NCI-H2196 (cell line): ENCODE measurements around the gene TMEM115.

Experiments
- DNase-seq: peaks from one replicate; lab custom pipeline; 2025; ENCODE audit not compliant: unreplicated experiment; lab: John Stamatoyannopoulos, UW

The TMEM115 gene

DNA sequence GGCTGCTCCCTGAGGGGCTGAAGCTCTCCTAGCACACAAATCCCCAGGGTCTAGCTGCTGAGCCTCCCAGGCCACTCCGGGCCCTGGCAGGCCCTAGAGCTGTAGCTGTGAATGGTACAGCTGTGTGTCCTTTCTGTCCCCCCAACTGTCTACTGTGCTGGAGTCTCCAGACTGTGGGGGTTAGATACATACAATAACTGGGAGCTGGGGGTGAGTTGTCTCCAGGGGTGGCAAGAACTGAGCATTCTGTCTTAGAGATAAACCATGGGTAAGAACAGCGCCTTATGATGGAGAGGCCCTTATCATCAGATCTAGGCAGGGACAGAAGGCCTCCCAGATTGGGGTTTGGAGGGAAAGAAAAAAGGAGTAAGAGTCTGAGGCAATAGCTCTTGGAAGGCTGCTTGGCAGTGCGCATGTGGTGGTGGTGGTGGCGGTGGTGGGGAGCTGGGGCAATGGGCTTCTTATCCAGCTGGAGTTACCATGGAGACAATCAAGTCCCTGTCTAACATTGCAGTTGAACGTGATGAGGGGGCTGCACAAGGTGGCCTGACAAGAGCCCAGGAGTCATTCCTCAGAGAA lies 5.0 kb downstream of the TMEM115 start:
- DNase-seq = no peak

DNA sequence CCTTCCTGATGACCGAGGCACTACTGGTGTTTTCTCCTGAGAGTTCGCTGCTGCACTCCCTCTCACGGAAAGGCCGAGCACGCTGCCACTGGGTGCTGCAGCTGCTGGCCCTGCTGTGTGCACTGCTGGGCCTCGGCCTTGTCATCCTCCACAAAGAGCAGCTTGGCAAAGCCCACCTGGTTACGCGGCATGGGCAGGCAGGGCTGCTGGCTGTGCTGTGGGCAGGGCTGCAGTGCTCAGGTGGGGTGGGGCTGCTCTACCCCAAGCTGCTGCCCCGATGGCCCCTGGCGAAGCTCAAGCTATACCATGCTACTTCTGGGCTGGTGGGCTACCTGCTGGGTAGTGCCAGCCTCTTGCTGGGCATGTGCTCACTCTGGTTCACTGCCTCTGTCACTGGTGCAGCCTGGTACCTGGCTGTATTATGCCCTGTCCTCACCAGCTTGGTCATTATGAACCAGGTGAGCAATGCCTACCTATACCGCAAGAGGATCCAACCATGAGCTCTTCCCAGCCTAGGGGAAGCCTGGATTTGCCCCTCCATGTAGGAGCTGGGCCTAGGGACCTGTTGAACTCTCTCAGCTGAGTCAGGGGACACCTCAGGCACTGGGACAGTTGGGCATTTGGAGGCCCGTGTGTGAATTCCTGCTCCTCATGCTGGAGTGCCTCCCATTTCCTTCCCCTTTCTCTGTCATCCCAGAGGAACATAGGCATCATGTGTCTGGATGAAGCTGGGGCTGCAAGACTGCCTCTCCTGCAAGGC lies 5.9 kb downstream of the TMEM115 start:
- no peak for DNase-seq

GRCh38 chr3:50352781-50353180 lies 6.5 kb downstream of the TMEM115 start:
- DNase-seq = no peak

DNA sequence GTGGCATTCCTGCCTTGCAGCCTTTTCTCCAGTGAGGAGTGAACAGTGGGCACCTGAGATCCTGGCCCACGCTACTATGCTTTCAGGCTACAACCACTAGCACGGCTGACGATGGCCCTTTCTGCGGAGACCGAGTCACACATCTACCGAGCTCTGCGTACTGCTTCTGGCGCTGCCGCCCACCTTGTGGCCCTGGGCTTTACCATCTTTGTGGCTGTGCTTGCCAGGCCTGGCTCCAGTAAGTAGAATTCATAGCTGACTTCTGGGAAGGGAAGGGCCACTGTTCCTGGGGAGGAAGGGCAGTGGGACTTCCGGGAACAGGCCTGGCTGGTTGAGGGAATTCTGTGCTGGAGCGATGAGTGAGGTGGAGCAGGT lies 8.0 kb downstream of the TMEM115 start:
- DNase-seq = no peak

GRCh38 chr3:50350527-50351322 lies 8.6 kb downstream of the TMEM115 start, which contains the start of the genes CYB561D2 and NPRL2:
TSS of gene CYB561D2 (plus strand) at chr3:50350862. CDS start at chr3:50351434, 572 bp downstream.
TSS of gene NPRL2 (minus strand) at chr3:50350775. CDS start at chr3:50350652, 123 bp downstream.
- DNase-seq = peak; percentile 81

DNA sequence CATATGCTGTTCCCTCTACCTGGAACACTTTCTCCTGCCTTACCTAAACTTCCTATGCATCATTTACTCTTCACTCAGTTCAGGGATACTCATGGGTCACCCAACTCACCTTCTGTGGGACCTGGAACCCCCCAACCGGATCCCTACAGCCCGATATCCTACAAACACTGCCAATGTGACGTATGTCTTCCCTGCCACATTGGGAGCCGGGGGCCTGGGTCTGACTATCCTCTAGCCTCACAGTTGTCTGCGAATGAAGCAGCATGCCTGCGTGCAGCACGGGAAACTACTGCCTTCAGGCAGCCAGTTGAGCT lies 9.2 kb downstream of the TMEM115 start:
- no peak for DNase-seq

- peak; percentile 53 for DNase-seq
Observed at GRCh38 chr3:50347187-50347813, 12.0 kb downstream of the TMEM115 start.

DNA sequence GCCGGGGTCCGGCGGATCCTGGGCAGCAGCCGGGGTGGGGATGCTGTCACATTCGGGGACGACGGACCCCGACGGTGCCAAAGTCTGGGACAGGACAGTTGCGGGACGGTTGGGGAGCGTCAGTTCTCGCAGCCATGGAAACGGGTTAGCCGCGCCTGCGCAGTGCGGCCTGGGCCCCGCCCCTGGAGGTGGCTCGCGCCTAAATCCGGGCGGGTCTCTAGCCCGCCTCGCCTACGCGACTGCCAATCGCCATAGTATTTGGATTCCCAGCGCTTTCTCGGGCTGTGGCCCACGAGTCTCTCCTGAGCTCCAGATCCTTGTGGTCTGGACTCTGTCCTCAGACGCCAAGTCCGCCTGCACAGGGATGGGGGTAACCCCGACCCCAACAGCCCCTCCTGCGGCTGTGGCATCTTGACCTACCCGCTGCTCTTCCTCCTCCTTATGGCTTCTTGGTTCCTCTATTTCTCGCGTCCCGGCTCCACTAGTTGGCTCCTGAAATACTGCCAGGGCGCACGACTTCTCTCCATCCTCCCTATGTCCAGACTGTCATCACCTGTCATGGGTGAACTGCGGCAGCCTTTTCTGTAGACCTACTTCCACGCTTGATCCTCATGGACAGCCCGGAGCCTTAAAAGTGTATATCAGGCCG lies 13.6 kb downstream of the TMEM115 start, which contains the start of gene ZMYND10:
Gene ZMYND10 (minus strand): TSS at position 147 of the 649 bp plus-strand sequence. CDS start 153 bp downstream, outside the sequence.
- DNase-seq = peak; percentile 40

DNA sequence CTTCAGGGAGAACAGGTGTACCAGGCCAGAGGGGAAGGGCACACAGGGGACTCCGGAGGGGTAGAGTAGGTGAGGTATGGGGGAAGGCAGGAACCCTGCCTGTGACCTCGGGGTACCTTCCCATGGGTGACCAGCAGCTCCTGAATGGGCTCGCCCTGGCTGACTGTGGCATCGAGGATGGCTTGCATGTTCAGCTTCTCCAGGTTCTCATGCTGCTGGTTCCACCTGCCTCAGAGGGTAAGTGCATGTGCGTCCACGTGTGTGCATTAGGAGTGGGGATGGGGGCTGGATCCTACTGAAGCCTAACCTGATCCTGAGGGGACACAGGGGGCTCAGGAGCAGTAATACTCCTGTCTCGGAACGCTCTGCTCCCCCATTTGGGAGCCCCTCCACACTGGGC lies 14.3 kb downstream of the TMEM115 start:
- no peak for DNase-seq

GRCh38 chr3:50342813-50343633 lies 16.3 kb downstream of the TMEM115 start:
- no peak for DNase-seq

DNA sequence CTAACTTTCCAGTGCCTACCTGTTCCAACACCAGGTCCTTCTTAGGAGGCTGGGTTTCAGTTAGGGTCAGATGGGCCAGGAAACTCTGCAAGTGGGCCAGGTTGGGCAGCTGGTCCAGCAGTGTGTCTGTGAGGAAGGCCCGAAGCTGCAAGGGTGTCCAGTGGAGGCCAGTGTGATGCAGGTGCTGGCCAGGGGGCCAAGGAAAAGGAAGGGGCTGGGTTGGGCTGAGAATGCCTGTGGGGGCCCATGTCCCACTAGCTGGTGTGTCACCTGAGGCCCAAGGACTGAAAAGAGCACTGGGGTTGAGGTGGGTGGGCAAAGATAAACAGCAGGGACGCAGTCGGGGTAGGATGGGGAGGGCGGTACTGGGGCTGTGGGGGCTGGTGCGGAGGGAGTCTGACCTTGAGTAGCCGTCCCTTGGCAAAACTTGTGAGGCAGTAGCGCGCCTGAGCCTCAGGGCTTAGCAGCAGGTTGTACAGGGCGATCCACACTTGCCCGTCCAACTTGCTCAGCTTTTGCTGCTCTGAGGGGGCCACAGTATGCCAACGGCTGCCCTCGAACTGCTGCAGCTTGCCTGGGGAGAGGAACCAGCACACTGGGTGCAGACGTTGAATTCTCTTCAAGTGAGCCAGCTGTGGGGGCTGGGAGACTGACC lies 17.2 kb downstream of the TMEM115 start:
- DNase-seq = no peak

- no peak for DNase-seq
Observed at GRCh38 chr3:50341537-50341936, 17.8 kb downstream of the TMEM115 start.

DNA sequence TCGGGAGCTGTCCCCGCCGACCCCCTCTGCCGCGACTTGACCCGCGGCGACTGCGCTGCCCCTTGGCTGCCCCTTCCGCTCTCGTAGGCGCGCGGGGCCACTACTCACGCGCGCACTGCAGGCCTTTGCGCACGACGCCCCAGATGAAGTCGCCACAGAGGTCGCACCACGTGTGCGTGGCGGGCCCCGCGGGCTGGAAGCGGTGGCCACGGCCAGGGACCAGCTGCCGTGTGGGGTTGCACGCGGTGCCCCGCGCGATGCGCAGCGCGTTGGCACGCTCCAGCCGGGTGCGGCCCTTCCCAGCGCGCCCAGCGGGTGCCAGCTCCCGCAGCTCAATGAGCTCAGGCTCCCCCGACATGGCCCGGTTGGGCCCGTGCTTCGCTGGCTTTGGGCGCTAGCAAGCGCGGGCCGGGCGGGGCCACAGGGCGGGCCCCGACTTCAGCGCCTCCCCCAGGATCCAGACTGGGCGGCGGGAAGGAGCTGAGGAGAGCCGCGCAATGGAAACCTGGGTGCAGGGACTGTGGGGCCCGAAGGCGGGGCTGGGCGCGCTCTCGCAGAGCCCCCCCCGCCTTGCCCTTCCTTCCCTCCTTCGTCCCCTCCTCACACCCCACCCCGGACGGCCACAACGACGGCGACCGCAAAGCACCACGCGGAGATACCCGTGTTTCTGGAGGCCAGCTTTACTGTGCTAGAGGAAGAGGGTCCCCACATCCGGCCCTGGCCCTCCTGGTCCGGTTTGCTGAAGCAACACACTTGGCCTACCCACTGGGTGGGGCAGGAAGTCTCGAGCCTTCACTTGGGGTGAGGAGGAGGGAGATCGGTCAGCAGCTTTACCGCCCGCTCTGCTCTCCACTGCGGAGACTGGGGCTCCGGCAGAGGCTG lies 18.6 kb downstream of the TMEM115 start, which contains the start of gene RASSF1:
Gene RASSF1 (minus strand): TSS at position 389 of the 882 bp plus-strand sequence. CDS start 31 bp downstream, at position 358.
- DNase-seq = no peak

DNA sequence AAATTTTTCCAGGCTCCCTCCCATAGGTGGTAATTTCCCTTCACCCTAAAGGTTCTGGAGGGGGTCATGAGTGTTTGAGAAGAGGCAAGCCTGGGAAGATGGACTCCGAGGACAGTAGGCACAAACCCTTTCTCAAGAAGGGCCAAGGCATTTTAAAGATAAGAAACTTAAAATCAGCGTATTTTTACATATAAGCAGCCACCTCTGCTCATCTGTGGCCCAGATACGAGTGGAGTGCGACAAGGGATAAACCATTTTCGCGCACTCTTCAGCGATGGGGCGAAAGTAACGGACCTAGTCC lies 19.2 kb downstream of the TMEM115 start:
- no peak for DNase-seq

DNA sequence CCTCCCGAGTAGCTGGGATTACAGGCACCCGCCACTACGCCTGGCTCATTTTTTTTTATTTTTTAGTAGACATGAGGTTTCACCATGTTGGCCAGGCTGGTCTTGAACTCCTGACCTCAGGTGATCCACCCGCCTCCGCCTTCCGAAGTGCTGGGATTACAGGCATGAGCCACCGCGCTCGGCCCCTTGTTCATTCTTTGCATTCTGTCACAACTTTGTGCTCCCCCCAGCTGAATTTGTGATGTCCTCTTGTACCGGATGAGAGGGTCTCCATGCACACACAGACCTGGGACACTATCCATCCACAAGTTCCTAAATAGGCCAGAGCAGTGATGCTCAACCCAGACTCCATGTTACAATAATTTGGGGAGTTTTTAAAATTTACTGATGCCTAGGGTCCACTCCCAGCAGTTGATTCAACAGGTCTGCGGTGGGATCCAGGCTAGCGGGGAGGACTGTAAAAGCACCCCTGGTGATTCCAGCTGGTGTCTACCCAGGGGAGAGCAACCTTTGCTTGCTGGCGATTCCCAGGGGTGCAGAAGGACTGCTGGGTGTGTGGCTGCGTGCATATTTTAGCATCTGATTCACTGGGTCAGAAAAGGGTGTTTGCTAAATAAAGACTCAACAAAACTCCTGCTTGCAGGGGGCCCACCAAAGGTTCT lies 19.7 kb downstream of the TMEM115 start:
- no peak for DNase-seq

DNA sequence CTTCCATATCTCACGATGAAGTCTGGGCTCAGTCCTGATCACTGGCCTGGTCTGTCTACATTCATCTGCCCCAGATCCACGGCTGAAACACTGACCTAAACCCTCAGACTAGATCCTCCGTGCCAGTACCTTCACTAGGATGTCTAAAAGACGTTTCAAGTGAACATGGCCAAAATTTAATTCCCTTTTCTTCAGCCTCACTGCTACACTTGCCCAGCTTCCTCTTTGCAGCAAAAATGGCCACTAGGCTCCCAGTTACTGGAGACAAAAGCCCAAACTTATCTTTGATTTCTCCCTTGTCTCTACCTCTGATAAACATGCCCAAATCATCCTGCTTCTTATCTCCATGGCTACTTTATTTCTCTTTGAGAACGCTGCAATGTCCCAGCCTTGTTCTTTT lies 20.4 kb downstream of the TMEM115 start:
- no peak for DNase-seq

DNA sequence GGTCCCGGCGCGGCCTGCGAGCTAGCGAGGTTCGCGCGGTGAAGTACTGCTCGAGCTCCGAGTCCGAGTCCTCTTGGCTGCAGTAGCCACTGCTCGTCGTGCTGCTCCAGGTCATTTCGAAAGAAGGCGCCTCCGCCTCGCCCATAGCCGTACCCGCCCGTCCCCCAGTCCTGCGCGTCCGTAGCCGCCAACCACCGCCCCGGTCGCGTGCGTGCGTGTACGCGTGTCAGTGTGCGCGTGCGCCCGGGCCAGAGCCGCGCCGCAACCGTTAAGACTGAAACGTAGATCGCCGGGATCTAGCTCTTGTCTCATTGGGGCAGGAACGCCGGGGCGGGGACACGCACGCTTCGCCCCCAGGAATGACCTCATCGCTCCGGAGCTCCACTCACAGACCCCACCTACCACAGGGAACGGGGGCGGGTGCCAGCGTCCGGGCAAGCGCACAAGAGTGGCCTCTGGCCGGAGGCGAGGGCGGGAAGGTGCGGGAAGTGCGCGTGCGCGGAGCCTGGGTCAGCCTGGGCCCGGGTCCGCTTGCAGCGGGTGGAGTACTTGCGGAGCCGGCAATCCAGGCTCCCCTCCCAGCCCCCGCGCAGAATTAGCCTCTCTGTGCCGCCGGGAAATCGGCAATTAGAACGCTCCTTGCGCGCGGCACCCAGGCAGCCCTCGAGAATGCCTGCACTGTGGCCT lies 22.0 kb downstream of the TMEM115 start:
- DNase-seq = peak; percentile 90
